ENCODE data around the gene AKAP7. TPM values are rescaled to one million over a fixed set of nuclear protein-coding genes. Genes with fewer than 3 reads are reported as not detected.
"Not testable (repeated sequence)": the region's sequence is repeated elsewhere in the genome, so short reads cannot be mapped to it uniquely, and the experiment has no call there.

The AKAP7 gene
- total and polyA plus RNA-seq, 12 donors, result 1.8 to 15.4 (median 8.7) TPM

DNA sequence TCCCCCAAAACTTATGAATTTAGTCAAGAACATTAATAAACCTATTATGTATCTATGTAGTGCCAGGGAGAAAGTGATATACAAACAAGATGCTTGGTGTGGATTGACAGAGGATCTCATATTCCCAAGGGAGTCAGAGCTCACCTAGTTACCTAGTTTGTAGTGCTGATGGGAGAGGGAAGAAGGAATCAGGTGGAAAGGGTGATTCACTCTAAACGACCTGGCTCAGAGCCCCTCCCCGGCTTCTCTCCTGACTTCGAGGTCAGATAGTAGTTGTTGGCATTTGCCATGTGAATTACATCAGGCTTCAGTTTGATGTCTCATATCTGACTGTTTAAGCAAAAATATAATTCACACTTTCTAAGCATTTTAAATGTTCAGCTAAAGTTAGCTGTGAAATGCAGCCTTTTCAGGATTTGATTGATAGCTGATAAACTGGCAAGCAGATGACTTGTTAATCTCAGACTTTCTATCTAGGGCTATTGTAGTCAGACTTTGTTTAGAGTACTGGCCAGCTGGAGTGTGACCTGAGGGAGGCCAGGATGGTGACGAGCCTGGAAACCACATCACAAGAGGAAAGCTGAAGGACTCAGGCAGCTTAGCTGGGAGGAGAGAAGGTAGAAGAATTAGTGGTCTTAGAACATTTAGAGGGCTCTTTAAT is 123.7 kb downstream of the AKAP7 start:
- H3K9me3 ChIP-seq, result peaks cover 0 to 13% (median 0%) of the 10 kb centered on the region in 11 donors
- peaks cover 0 to 7% (median 0%) of the 10 kb centered on the region in 9 donors for H3K4me1 ChIP-seq
- no peak overlapping the region for H3K4me3 ChIP-seq
- WGBS, 2 donors, result 24 to 52% methylated on average over 4 of the region's 4 CpGs
- DNase-seq, result no peak
- intact Hi-C loops (cut with DNase I), result no loop called here
- TF ChIP-seq CTCF (IDR thresholded peaks at IDR 0.05), result no peak
- H3K27ac ChIP-seq, result no peak overlapping the region
- peak in 3 of 8 donors; percentile 37 to 42 (median 42) for ATAC-seq
- no peaks in the 10 kb centered on the region for H3K36me3 ChIP-seq
- no peaks in the 10 kb centered on the region for H3K27me3 ChIP-seq

DNA sequence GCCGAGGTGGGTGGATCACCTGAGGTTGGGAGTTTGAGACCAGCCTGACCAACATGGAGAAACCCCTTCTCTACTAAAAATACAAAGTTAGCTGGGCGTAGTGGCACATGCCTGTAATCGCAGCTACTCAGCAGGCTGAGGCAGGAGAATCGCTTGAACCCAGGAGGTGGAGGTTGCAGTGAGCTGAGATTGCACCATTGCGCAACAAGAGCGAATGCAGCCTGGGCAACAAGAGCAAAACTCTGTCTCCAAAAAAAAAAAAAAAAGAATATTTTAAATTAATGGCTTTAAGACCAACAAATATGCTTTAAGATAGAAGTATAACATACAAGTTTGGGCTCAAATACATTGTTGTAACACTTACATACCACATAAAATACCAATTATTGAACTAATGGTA is 125.7 kb downstream of the AKAP7 start:
- H3K4me3 ChIP-seq; H3K27me3 ChIP-seq; DNase-seq; intact Hi-C loops (cut with DNase I); H3K36me3 ChIP-seq; H3K4me1 ChIP-seq; H3K27ac ChIP-seq; ATAC-seq: not testable (repeated sequence)
- H3K9me3 ChIP-seq, result peaks cover 0 to 13% (median 0%) of the 10 kb centered on the region in 11 donors
- WGBS, 2 donors, result 97 to 99% methylated on average over 6 of the region's 6 CpGs

DNA sequence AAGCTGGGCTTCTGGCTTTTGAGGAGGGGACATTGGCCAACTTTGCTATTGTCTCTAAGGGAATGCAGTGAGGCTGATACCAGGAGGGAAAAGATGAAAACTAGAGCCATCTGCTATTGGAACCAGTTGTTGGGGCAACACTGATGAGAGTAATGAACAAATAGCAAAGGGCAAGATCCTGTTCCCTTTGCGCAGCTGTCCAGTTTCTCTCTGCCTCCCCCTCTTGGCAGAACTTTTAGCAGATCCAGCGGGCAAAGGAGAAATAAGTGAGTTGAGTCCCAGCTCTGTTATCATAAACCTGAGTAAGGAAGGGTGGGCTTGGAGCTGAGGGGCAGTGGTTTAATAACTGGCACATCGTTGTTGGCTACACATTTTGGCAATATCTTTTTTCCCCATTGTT is 126.8 kb downstream of the AKAP7 start:
- Histone ChIP-seq H3K9me3 (peaks cover 0 to 13% (median 0%) of the 10 kb centered on the region in 11 donors), H3K27me3 (no peaks in the 10 kb centered on the region), H3K4me1 (peaks cover 0 to 7% (median 0%) of the 10 kb centered on the region in 9 donors), H3K4me3 (no peak overlapping the region), H3K36me3 (no peaks in the 10 kb centered on the region), H3K27ac (no peak overlapping the region)
- intact Hi-C loops (cut with DNase I), result no loop called here
- no peak for DNase-seq
- ATAC-seq, result no peak
- no peak for TF ChIP-seq CTCF (IDR thresholded peaks at IDR 0.05)
- 97 to 99% methylated on average over 3 of the region's 3 CpGs for WGBS, 2 donors

- 83 to 84% methylated on average over 4 of the region's 4 CpGs for WGBS, 2 donors
- Histone ChIP-seq H3K36me3 (peaks cover 0 to 10% (median 0%) of the 10 kb centered on the region in 9 donors), H3K4me3 (no peak overlapping the region), H3K4me1 (no peaks in the 10 kb centered on the region), H3K27ac (no peak overlapping the region), H3K9me3 (peaks cover 0 to 18% (median 6%) of the 10 kb centered on the region in 11 donors), H3K27me3 (no peaks in the 10 kb centered on the region)
- ATAC-seq (no peak), DNase-seq (no peak)
- no peak for TF ChIP-seq CTCF (IDR thresholded peaks at IDR 0.05)
- intact Hi-C loops (cut with DNase I), result no loop called here
Measured at GRCh38 chr6:131265939-131266338, 130.7 kb downstream of the AKAP7 start.

- H3K4me1 ChIP-seq, result no peaks in the 10 kb centered on the region
- intact Hi-C loops (cut with DNase I), result no loop called here
- ATAC-seq (no peak), DNase-seq (no peak)
- TF ChIP-seq CTCF (IDR thresholded peaks at IDR 0.05), result no peak
- no peaks in the 10 kb centered on the region for H3K27me3 ChIP-seq
- H3K27ac ChIP-seq, result no peak overlapping the region
- WGBS, 2 donors, result 93 to 98% methylated on average over 5 of the region's 5 CpGs
- H3K36me3 ChIP-seq, result peaks cover 0 to 10% (median 0%) of the 10 kb centered on the region in 9 donors
- peaks cover 0 to 17% (median 6%) of the 10 kb centered on the region in 11 donors for H3K9me3 ChIP-seq
- H3K4me3 ChIP-seq, result no peak overlapping the region
Measured at GRCh38 chr6:131268303-131268702, 133.0 kb downstream of the AKAP7 start.
